Prostate gland (tissue), 2 donors: ENCODE results near the gene TMEM86B. TPM values are rescaled to one million over a fixed set of nuclear protein-coding genes. Genes with fewer than 3 reads are reported as not detected.

Experiments used
- DNase-seq: peaks from one replicate; pipeline ENCODE4 v3.0.0-alpha.2; 2019; ENCODE audit warnings: low spot score
- H3K27ac ChIP-seq, 2 donors: fragments of 200-600 bp; sonication (generic); 2 replicates each; pipeline ENCODE4 v1.5.1; 2017 to 2019
- H3K27me3 ChIP-seq: fragments of 200-600 bp; sonication (generic); replicated peaks from 2 replicates; pipeline ENCODE4 v1.5.1; 2019; ENCODE audit not compliant: insufficient read depth
- H3K36me3 ChIP-seq, 2 donors: fragments of 200-600 bp; sonication (generic); 1 replicate in 1 of 2; 2 replicates in 1 of 2; pipeline versions ENCODE4 v1.5.1 to v1.8.1; 2017 to 2019
- H3K4me1 ChIP-seq: fragments of 200-600 bp; sonication (generic); replicated peaks from 2 replicates; pipeline ENCODE4 v1.5.1; 2019
- H3K4me3 ChIP-seq, 2 donors: fragments of 200-600 bp; sonication (generic); 2 replicates each; pipeline ENCODE4 v1.5.1; 2017 to 2019
- H3K9me3 ChIP-seq: fragments of 200-600 bp; sonication (generic); 2 replicates; pipeline ENCODE4 v1.5.1; 2017
- POLR2A ChIP-seq: fragments of 450-650 bp; IDR thresholded peaks from one replicate; pipeline ENCODE4 v1.6.1; 2016; ENCODE audit warnings: antibody characterized with exemption, mild to moderate bottlenecking
- POLR2AphosphoS5 ChIP-seq: sonication (generic); formaldehyde crosslinking; IDR thresholded peaks from one replicate; pipeline ENCODE4 v1.6.1; 2017; ENCODE audit warnings: antibody characterized with exemption
- WGBS: methylation state at CpG from one replicate; pipeline ENCODE4 v1.1.5; 2018; 5-methylcytosine and 5-hydroxymethylcytosine counted together
- intact Hi-C: fragments of 100-400 bp; cut with DNase I; formaldehyde crosslinking; loops from one replicate; pipeline ENCODE4 v1.14.2; 2022
- total RNA-seq, 2 donors: library from RNA; depleted of rRNA; stranded (reverse); fragments of >200 nt; gene quantifications; one replicate each; pipeline ENCODE4 v1.1.0, GENCODE V29; 2016
- TF ChIP-seq, protein P1 (sequence below), 4 experiments: fragments of 200-600 bp in 2 of 4; fragments of 450-650 bp in 2 of 4; sonication (generic) in 2 of 4; IDR thresholded peaks; 1 replicate in 3 of 4; 2 replicates in 1 of 4; pipeline ENCODE4 v1.5.1; 2016 to 2019; ENCODE audit warnings: antibody characterized with exemption in 4 of 4, mild to moderate bottlenecking in 2 of 4, moderate library complexity in 2 of 4

Gene TMEM86B
- total RNA-seq, 2 donors from 2014 or later = 1.5 to 10.8 TPM

DNA sequence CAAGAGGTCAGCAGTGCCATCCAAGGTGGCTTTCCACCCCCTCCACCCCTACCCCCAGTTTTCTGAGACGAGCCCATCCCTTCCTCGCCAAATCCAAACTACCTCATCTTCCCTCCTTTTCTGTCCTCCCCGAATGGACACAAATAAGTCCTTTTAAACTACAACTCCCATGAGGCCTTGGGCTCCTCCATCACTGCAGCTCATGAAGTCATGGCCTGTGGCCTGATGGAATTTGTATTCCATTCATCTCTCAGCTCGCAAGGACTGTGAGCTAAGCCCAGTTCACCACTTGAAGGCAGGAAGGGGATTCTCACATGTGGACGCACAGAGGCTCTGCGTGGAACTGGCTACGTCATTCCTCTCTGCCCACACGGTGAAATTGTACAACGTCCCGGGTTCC, 31.8 kb downstream of the TMEM86B start:
- Histone ChIP-seq H3K36me3 (no peaks in the 10 kb centered on the region), H3K27ac (no peak overlapping the region)
- 88% methylated on average over 10 of the region's 10 CpGs for WGBS

DNA sequence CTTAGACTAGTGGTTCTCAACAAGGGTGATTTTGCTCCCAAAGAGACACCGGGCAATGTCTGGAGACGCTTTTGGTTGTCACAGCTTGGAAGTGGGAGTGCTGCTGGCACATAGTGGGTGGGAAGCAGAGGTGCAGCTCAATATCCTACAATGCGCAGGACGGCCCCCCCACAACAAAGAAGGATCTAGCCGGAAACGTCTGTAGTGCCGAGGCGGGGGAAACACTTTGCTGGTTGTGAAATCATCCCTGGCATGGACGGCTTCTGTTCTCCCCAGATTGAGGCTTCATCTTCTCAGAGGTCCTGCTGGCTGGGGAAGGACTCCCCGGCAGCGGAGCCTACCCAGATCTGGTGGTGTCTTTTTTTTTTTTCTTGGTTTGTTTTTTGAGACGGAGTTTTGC, 35.1 kb downstream of the TMEM86B start:
- intact Hi-C loops = no loop called here
- Histone ChIP-seq H3K9me3 (no peaks in the 10 kb centered on the region), H3K27me3 (no peaks in the 10 kb centered on the region), H3K27ac (no peak overlapping the region), H3K4me3 (no peak overlapping the region), H3K4me1 (no peaks in the 10 kb centered on the region), H3K36me3 (no peaks in the 10 kb centered on the region)
- TF ChIP-seq, protein P1, sequence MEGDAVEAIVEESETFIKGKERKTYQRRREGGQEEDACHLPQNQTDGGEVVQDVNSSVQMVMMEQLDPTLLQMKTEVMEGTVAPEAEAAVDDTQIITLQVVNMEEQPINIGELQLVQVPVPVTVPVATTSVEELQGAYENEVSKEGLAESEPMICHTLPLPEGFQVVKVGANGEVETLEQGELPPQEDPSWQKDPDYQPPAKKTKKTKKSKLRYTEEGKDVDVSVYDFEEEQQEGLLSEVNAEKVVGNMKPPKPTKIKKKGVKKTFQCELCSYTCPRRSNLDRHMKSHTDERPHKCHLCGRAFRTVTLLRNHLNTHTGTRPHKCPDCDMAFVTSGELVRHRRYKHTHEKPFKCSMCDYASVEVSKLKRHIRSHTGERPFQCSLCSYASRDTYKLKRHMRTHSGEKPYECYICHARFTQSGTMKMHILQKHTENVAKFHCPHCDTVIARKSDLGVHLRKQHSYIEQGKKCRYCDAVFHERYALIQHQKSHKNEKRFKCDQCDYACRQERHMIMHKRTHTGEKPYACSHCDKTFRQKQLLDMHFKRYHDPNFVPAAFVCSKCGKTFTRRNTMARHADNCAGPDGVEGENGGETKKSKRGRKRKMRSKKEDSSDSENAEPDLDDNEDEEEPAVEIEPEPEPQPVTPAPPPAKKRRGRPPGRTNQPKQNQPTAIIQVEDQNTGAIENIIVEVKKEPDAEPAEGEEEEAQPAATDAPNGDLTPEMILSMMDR (IDR thresholded peaks at IDR 0.05) = no peak
- TF ChIP-seq POLR2A = no peak
- TF ChIP-seq POLR2AphosphoS5 = no peak
- DNase-seq = no peak
- 79% methylated on average over 12 of the region's 12 CpGs for WGBS

More for the DNA sequence above, 31.8 kb downstream of the TMEM86B start:
- TF ChIP-seq, protein P1 (IDR thresholded peaks at IDR 0.05) = no peak
- DNase-seq = no peak
- intact Hi-C loops = no loop called here
- Histone ChIP-seq H3K4me1 (no peaks in the 10 kb centered on the region), H3K4me3 (no peak overlapping the region), H3K9me3 (no peaks in the 10 kb centered on the region), H3K27me3 (no peaks in the 10 kb centered on the region)

- TF ChIP-seq, protein P1 (IDR thresholded peaks at IDR 0.05) = no peak
- peak; percentile 26 for TF ChIP-seq POLR2AphosphoS5
- WGBS = 41% methylated on average over 15 of the region's 15 CpGs
- peaks cover 4% of the 10 kb centered on the region for H3K27me3 ChIP-seq
- no peaks in the 10 kb centered on the region for H3K4me1 ChIP-seq
- no peaks in the 10 kb centered on the region for H3K36me3 ChIP-seq
- H3K4me3 ChIP-seq = no peak overlapping the region
- intact Hi-C loops = no loop called here
- no peaks in the 10 kb centered on the region for H3K9me3 ChIP-seq
- no peak for DNase-seq
- H3K27ac ChIP-seq = no peak overlapping the region
These were observed 39.1 kb downstream of the TMEM86B start for GRCh38 chr19:55189403-55189835.

- Histone ChIP-seq H3K9me3 (no peaks in the 10 kb centered on the region), H3K4me1 (no peaks in the 10 kb centered on the region), H3K4me3 (no peak overlapping the region), H3K27ac (no peak overlapping the region), H3K27me3 (peaks cover 4% of the 10 kb centered on the region), H3K36me3 (no peaks in the 10 kb centered on the region)
- WGBS = 57% methylated on average over 8 of the region's 8 CpGs
- no peak for DNase-seq
- TF ChIP-seq POLR2A = no peak
- TF ChIP-seq POLR2AphosphoS5 = no peak
- TF ChIP-seq, protein P1 (IDR thresholded peaks at IDR 0.05) = no peak
- intact Hi-C loops = no loop called here
These were observed 39.9 kb downstream of the TMEM86B start for GRCh38 chr19:55188625-55189024.

GRCh38 chr19:55186080-55186479, 42.5 kb downstream of the TMEM86B start:
- TF ChIP-seq, protein P1 (IDR thresholded peaks at IDR 0.05) = no peak
- TF ChIP-seq POLR2A (no peak), POLR2AphosphoS5 (no peak)
- 80% methylated on average over 12 of the region's 12 CpGs for WGBS
- Histone ChIP-seq H3K27ac (no peak overlapping the region), H3K4me3 (no peak overlapping the region), H3K27me3 (peaks cover 9% of the 10 kb centered on the region), H3K36me3 (no peaks in the 10 kb centered on the region), H3K4me1 (no peaks in the 10 kb centered on the region), H3K9me3 (no peaks in the 10 kb centered on the region)
- DNase-seq = no peak
- intact Hi-C loops = no loop called here
